GM12872 (cell line): ENCODE measurements around the gene NFIC.

ENCODE experiments used
- CTCF ChIP-seq: IDR thresholded peaks from 3 replicates; pipeline ENCODE4 v1.5.1; 2011; ENCODE audit warnings: low read depth, mild to moderate bottlenecking, low read length, moderate library complexity; ENCODE audit not compliant: insufficient read depth

The NFIC gene

GRCh38 chr19:3494559-3494958 is 128.2 kb downstream of the NFIC start:
- TF ChIP-seq CTCF, result no peak

- no peak for TF ChIP-seq CTCF
Measured at GRCh38 chr19:3496392-3497273, 130.2 kb downstream of the NFIC start.

- TF ChIP-seq CTCF, result no peak
Measured at GRCh38 chr19:3497757-3498520, 131.6 kb downstream of the NFIC start.

- TF ChIP-seq CTCF, result no peak
Measured at GRCh38 chr19:3499738-3500428, 133.5 kb downstream of the NFIC start.

- no peak for TF ChIP-seq CTCF
Measured at GRCh38 chr19:3500429-3501101, 134.2 kb downstream of the NFIC start, which contains the start of gene DOHH. Gene DOHH (minus strand): TSS chr19:3500674. CDS start chr19:3496814, 3,860 bp downstream.

GRCh38 chr19:3501780-3502179 is 135.4 kb downstream of the NFIC start:
- no peak for TF ChIP-seq CTCF
